HCT116 (cell line): Measurements from ENCODE around the gene VEGFA. TPM values are rescaled to one million over a fixed set of nuclear protein-coding genes. Genes with fewer than 3 reads are reported as not detected.

Experiments used
- ATAC-seq: fragments of 200-7000 bp; cut with Tn5 transposase; 2 replicates; pipeline ENCODE4 v1.9.1; 2020; ENCODE audit warnings: mild to moderate bottlenecking, moderate library complexity
- BruUV-seq: library from RNA; stranded (reverse); fragments of 400-500 nt; replicated peaks from 2 replicates; lab custom pipeline; 2021; lab: Mats Ljungman, UMichigan
- CTCF ChIA-PET: fragments of 300-600 bp; sonication (Branson Sonifier 250); formaldehyde crosslinking; loops from one replicate; lab custom pipeline; 2021; ENCODE audit warnings: antibody characterized with exemption; lab: Charles Lee
- POLR2A ChIA-PET: fragments of 300-600, 350-600 bp; sonication (Branson Sonifier 250); formaldehyde crosslinking; loops from one replicate; lab custom pipeline; 2021; ENCODE audit warnings: antibody characterized with exemption; lab: Charles Lee
- RAD21 ChIA-PET, 2 experiments: fragments of 300-600 bp; sonication (Branson Sonifier 250); formaldehyde crosslinking; loops; one replicate each; lab custom pipeline; 2023; ENCODE audit warnings: low total read pairs in 2 of 2; ENCODE audit not compliant: uncharacterized antibody in 2 of 2, unreplicated experiment in 2 of 2, low non-redundant PET in 1 of 2; lab: Charles Lee
- DNase-seq: peaks from one replicate; pipeline ENCODE4 v3.0.0-alpha.2; 2010; ENCODE audit warnings: low read depth, low spot score
- H2AFZ ChIP-seq: fragments of 200-600 bp; shearing (Covaris generic), sonication (generic); 2 replicates; pipeline ENCODE4 v1.6.1; 2017; ENCODE audit warnings: low read depth, mixed run types, mixed read lengths, antibody characterized with exemption, low read length; ENCODE audit not compliant: poor library complexity, severe bottlenecking
- H3K27ac ChIP-seq: 2 replicates; pipeline ENCODE4 v1.5.1; 2012; ENCODE audit warnings: low read depth, low read length
- H3K27me3 ChIP-seq: fragments of 200-600 bp; sonication (generic); 2 replicates; pipeline ENCODE4 v1.6.1; 2016; ENCODE audit warnings: mixed run types, low read length, mixed read lengths; ENCODE audit not compliant: insufficient read depth
- H3K36me3 ChIP-seq, 2 experiments: fragments of 200-500 bp in 1 of 2; fragments of 200-600 bp in 1 of 2; sonication (Bioruptor generic) in 1 of 2; sonication (generic) in 1 of 2; 2 replicates each; pipeline versions ENCODE4 v1.5.1 to v1.6.1; 2014 to 2016; ENCODE audit warnings: low read length in 2 of 2, inconsistent platforms in 1 of 2, mixed read lengths in 1 of 2, mixed run types in 1 of 2; ENCODE audit not compliant: insufficient read depth in 2 of 2, control insufficient read depth in 1 of 2
- H3K4me1 ChIP-seq, 2 experiments: fragments of 200-600 bp in 1 of 2; sonication (generic) in 1 of 2; 2 replicates each; pipeline versions ENCODE4 v1.5.1 to v1.6.1; 2012 to 2017; ENCODE audit warnings: low read length in 2 of 2, inconsistent platforms in 1 of 2, mild to moderate bottlenecking in 1 of 2, mixed read lengths in 1 of 2, mixed run types in 1 of 2, moderate library complexity in 1 of 2; ENCODE audit not compliant: insufficient read depth in 2 of 2, control insufficient read depth in 1 of 2
- H3K4me2 ChIP-seq: fragments of 200-600 bp; sonication (generic); 2 replicates; pipeline ENCODE4 v1.6.1; 2017; ENCODE audit warnings: mixed run types, low read length, mixed read lengths
- H3K4me3 ChIP-seq, 2 experiments: fragments of 200-600 bp in 1 of 2; sonication (generic) in 1 of 2; replicated peaks in 1 of 2; 2 replicates each; pipeline ENCODE4 v1.5.1; 2011 to 2016; ENCODE audit warnings: low read length in 2 of 2, control low read depth in 1 of 2, low read depth in 1 of 2, mild to moderate bottlenecking in 1 of 2, mixed read lengths in 1 of 2, mixed run types in 1 of 2
- H3K79me2 ChIP-seq: fragments of 200-600 bp; sonication (generic); 2 replicates; pipeline ENCODE4 v1.6.1; 2017; ENCODE audit warnings: mild to moderate bottlenecking, mixed run types, low read length, moderate library complexity, mixed read lengths; ENCODE audit not compliant: insufficient read depth
- H3K9ac ChIP-seq: fragments of 200-600 bp; sonication (generic); 2 replicates; pipeline ENCODE4 v1.6.1; 2016; ENCODE audit warnings: low read length, mixed read lengths
- H3K9me2 ChIP-seq: fragments of 200-600 bp; sonication (generic), shearing (Covaris generic); 2 replicates; pipeline ENCODE4 v1.6.1; 2017; ENCODE audit warnings: mixed run types, mild to moderate bottlenecking, moderate library complexity; ENCODE audit not compliant: insufficient read depth
- H3K9me3 ChIP-seq, 2 experiments: fragments of 200-500 bp in 1 of 2; fragments of 200-600 bp in 1 of 2; sonication (Bioruptor generic) in 1 of 2; sonication (generic) in 1 of 2; 2 replicates each; pipeline ENCODE4 v1.6.1; 2014 to 2017; ENCODE audit warnings: low read length in 2 of 2, mixed read lengths in 2 of 2, inconsistent platforms in 1 of 2, low read depth in 1 of 2, mild to moderate bottlenecking in 1 of 2, mixed run types in 1 of 2, moderate library complexity in 1 of 2; ENCODE audit not compliant: control insufficient read depth in 1 of 2, insufficient read depth in 1 of 2
- H4K20me1 ChIP-seq: fragments of 200-600 bp; sonication (generic), shearing (Covaris generic); 2 replicates; pipeline ENCODE4 v1.6.1; 2017; ENCODE audit warnings: mixed run types, mild to moderate bottlenecking, moderate library complexity; ENCODE audit not compliant: insufficient read depth
- ATF3 ChIP-seq: IDR thresholded peaks from 2 replicates; pipeline ENCODE4 v1.6.1; 2012
- CTCF ChIP-seq, 3 experiments: fragments of 200-600 bp in 1 of 3; sonication (generic) in 1 of 3; IDR thresholded peaks in 2 of 3; conservative IDR thresholded peaks in 1 of 3; 2 replicates each; pipeline ENCODE4 v1.5.1; 2012 to 2017; ENCODE audit warnings: low read depth in 2 of 3, low read length in 2 of 3, antibody characterized with exemption in 1 of 3, borderline replicate concordance in 1 of 3, control low read depth in 1 of 3, mild to moderate bottlenecking in 1 of 3, mixed read lengths in 1 of 3, mixed run types in 1 of 3, moderate library complexity in 1 of 3; ENCODE audit not compliant: insufficient read depth in 1 of 3
- JUND ChIP-seq: IDR thresholded peaks from 2 replicates; pipeline ENCODE4 v1.6.1; 2012
- YY1 ChIP-seq: IDR thresholded peaks from 2 replicates; pipeline ENCODE4 v1.6.1; 2011; ENCODE audit warnings: low read length, low read depth, moderate library complexity, mild to moderate bottlenecking; ENCODE audit not compliant: insufficient replicate concordance; ENCODE audit errors: extremely low read depth
- intact Hi-C: fragments of 100-400 bp; cut with micrococcal nuclease; formaldehyde crosslinking; loops from 2 replicates; pipeline ENCODE4 v1.10.0; 2022
- total RNA-seq: library from RNA; stranded (reverse); gene quantifications from one replicate; pipeline ENCODE4 v1.2.1, GENCODE V29; 2021; ENCODE audit not compliant: unreplicated experiment

VEGFA gene
- total RNA-seq, 1 experiment from 2014 or later, result 112 TPM

GRCh38 chr6:43804550-43805223, 34.7 kb downstream of the VEGFA start:
- CTCF ChIA-PET, result no interaction called here
- H3K36me3 ChIP-seq, result no peaks in the 10 kb centered on the region
- RAD21 ChIA-PET, result interaction anchor here in 1 of 2 experiments (0.7 kb wide), 1 partner anchor 198 kb away, joined by 3 read pairs; no protein-coding TSS in a partner anchor
- H3K9me2 ChIP-seq, result no peaks in the 10 kb centered on the region
- H3K79me2 ChIP-seq, result no peaks in the 10 kb centered on the region
- H3K4me1 ChIP-seq, result peaks cover 36 to 64% of the 10 kb centered on the region in 2 experiments
- no peaks in the 10 kb centered on the region for H3K9me3 ChIP-seq
- POLR2A ChIA-PET, result interaction anchor here (1.0 kb wide), 1 partner anchor 121 kb away, joined by 3 read pairs; no protein-coding TSS in a partner anchor
- H3K9ac ChIP-seq, result peak overlapping the region; percentile 19; the same call in 1 of the 2 replicates
- no peaks in the 10 kb centered on the region for H3K27me3 ChIP-seq
- ATAC-seq (peak; percentile 21), DNase-seq (no peak)
- H3K4me3 ChIP-seq, result peak overlapping the region in 1 of 2 experiments; percentile 18; a peak in 1 of 4 replicates
- peak overlapping the region; percentile 44 for H3K4me2 ChIP-seq
- no peaks in the 10 kb centered on the region for H4K20me1 ChIP-seq
- H3K27ac ChIP-seq, result no peak overlapping the region
- no peak for TF ChIP-seq YY1
- TF ChIP-seq JUND, result no peak
- no TSS peak for BruUV-seq
- H2AFZ ChIP-seq, result no peak overlapping the region
- intact Hi-C loops, result no loop called here

GRCh38 chr6:43805699-43806042, 35.7 kb downstream of the VEGFA start:
- H3K27me3 ChIP-seq, result no peaks in the 10 kb centered on the region
- ATAC-seq (no peak), DNase-seq (no peak)
- POLR2A ChIA-PET, result no interaction called here
- no peak overlapping the region for H3K4me3 ChIP-seq
- H3K36me3 ChIP-seq, result no peaks in the 10 kb centered on the region
- peak overlapping the region; percentile 48 for H3K4me2 ChIP-seq
- TF ChIP-seq YY1, result no peak
- TF ChIP-seq ATF3, result no peak
- TF ChIP-seq CTCF (IDR thresholded peaks at IDR 0.05 in 2 of 3, conservative IDR thresholded peaks at IDR 0.05 in 1 of 3; ENCODE audit: borderline replicate concordance in 1 of 3, insufficient read depth in 1 of 3, low read depth in 2 of 3, low read length in 2 of 3), result no peak
- H3K9ac ChIP-seq, result no peak overlapping the region
- no peak overlapping the region for H3K27ac ChIP-seq
- H3K79me2 ChIP-seq, result no peaks in the 10 kb centered on the region
- H4K20me1 ChIP-seq, result no peaks in the 10 kb centered on the region
- H3K4me1 ChIP-seq, result peaks cover 29 to 54% of the 10 kb centered on the region in 2 experiments
- CTCF ChIA-PET, result no interaction called here
- intact Hi-C loops, result no loop called here
- no peak overlapping the region for H2AFZ ChIP-seq
- no peaks in the 10 kb centered on the region for H3K9me2 ChIP-seq
- BruUV-seq, result no TSS peak
- RAD21 ChIA-PET, result no interaction called here
- no peaks in the 10 kb centered on the region for H3K9me3 ChIP-seq
